ENCODE measurements around the gene WWP2. TPM values are rescaled to one million over a fixed set of nuclear protein-coding genes. Genes with fewer than 3 reads are reported as not detected.
A peak's percentile ranks its signal among the peaks of the same experiment; 100 is the strongest.

WWP2 gene
- total RNA-seq, 3 donors from 2014 or later (not counting 1 experiment from before 2014, with no cell fraction given): 72.8 to 95.6 (median 81.6) TPM

DNA sequence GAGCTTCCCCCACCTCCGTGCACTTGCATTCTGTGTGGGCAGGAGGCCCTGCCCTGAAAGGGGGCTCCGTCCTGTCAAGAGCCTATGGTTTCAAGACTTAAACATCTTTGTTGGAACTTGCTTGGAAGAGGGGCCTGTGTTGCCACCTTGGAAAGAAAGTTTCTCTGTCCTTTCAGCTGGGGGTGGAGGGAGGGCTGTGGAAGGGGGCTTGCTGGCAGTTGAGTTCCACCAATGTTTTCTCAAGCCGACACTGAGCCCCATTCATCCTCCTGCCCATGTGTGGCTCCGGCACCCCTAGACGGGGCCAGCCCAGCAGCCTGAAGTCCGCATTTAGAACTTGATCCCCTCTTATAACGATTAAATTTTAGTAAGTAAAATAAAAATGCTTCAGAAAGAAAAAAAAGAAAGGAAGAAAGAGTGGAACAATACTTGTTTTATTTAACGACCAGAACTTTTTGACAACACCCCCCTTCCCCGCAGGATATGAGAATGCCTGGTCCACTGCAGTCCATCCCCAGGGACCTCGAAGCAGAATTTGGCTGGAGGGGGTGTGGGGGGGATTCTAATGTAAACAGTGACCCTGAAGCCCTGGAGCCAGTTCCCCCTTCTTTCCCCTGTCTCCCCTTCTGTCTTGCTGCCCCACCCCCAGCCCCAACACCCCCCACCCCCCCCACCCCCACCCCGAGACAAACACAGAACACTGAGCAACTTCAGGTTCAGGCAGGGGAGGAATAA is 162.1 kb downstream of the WWP2 start:
- TF ChIP-seq, protein P1, sequence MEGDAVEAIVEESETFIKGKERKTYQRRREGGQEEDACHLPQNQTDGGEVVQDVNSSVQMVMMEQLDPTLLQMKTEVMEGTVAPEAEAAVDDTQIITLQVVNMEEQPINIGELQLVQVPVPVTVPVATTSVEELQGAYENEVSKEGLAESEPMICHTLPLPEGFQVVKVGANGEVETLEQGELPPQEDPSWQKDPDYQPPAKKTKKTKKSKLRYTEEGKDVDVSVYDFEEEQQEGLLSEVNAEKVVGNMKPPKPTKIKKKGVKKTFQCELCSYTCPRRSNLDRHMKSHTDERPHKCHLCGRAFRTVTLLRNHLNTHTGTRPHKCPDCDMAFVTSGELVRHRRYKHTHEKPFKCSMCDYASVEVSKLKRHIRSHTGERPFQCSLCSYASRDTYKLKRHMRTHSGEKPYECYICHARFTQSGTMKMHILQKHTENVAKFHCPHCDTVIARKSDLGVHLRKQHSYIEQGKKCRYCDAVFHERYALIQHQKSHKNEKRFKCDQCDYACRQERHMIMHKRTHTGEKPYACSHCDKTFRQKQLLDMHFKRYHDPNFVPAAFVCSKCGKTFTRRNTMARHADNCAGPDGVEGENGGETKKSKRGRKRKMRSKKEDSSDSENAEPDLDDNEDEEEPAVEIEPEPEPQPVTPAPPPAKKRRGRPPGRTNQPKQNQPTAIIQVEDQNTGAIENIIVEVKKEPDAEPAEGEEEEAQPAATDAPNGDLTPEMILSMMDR (IDR thresholded peaks at IDR 0.05): no peak
- peaks cover 19% of the 10 kb centered on the region for H3K36me3 ChIP-seq (ENCODE audit: control insufficient read depth, insufficient read depth, low read length)
- ATAC-seq: no peak

DNA sequence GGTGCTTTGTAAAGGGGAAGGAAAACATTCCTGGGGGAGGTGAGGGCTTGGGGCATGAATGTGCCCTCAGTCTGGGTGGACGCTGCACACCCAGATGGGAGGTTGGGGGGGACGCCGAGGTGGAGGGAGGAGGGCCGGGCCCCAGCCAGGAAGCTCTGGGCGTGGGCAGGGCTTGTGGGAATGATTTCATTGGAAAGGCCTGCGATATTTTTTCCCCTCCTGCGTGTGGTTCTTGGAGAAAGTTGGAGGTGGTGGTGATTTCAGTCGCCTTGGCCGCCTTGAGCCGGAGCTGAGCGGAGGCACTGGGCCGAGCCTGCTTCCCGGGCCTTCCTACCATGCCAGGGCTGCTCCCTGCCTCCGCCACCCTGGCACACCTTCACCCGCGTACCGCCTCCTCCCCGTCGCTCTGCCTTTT is 162.7 kb downstream of the WWP2 start:
- Histone ChIP-seq H3K4me3 (ENCODE audit: low read length) (no peak overlapping the region), H3K9me3 (ENCODE audit: control insufficient read depth, insufficient read depth, low read length) (no peaks in the 10 kb centered on the region), H3K36me3 (ENCODE audit: control insufficient read depth, insufficient read depth, low read length) (peaks cover 24% of the 10 kb centered on the region), H3K4me1 (ENCODE audit: control insufficient read depth, insufficient read depth, low read length) (no peaks in the 10 kb centered on the region), H3K27ac (ENCODE audit: low read length) (no peak overlapping the region), H3K27me3 (ENCODE audit: control insufficient read depth, insufficient read depth, low read length) (no peaks in the 10 kb centered on the region)
- no peak for DNase-seq
- ATAC-seq: no peak
- Mint-ChIP-seq H3K36me3 (peaks cover 18% of the 10 kb centered on the region), H3K9me3 (no peaks in the 10 kb centered on the region), H3K4me1 (peaks cover 0 to 7% of the 10 kb centered on the region in 2 donors), H3K27me3 (ENCODE audit: low read depth in 2 of 2) (no peaks in the 10 kb centered on the region), H3K27ac (no peak overlapping the region), H3K4me3 (no peak overlapping the region)
- 95% methylated on average over 19 of the region's 19 CpGs for WGBS (ENCODE audit: insufficient coverage)
- TF ChIP-seq, protein P1 (IDR thresholded peaks at IDR 0.05): no peak
- intact Hi-C loops (cut with micrococcal nuclease): no loop called here

More for the DNA sequence above, 162.1 kb downstream of the WWP2 start:
- H3K27me3 Mint-ChIP-seq (ENCODE audit: low read depth in 2 of 2): no peaks in the 10 kb centered on the region
- DNase-seq: no peak
- no peak overlapping the region for H3K4me3 Mint-ChIP-seq
- no peak overlapping the region for H3K27ac Mint-ChIP-seq
- Histone ChIP-seq H3K9me3 (ENCODE audit: control insufficient read depth, insufficient read depth, low read length) (no peaks in the 10 kb centered on the region), H3K4me1 (ENCODE audit: control insufficient read depth, insufficient read depth, low read length) (no peaks in the 10 kb centered on the region), H3K27ac (ENCODE audit: low read length) (no peak overlapping the region), H3K4me3 (ENCODE audit: low read length) (no peak overlapping the region), H3K27me3 (ENCODE audit: control insufficient read depth, insufficient read depth, low read length) (no peaks in the 10 kb centered on the region)
- 95% methylated on average over 6 of the region's 11 CpGs for WGBS (ENCODE audit: insufficient coverage)
- intact Hi-C loops (cut with micrococcal nuclease): no loop called here
- peaks cover 0 to 7% of the 10 kb centered on the region in 2 donors for H3K4me1 Mint-ChIP-seq
- peaks cover 18% of the 10 kb centered on the region for H3K36me3 Mint-ChIP-seq
- no peaks in the 10 kb centered on the region for H3K9me3 Mint-ChIP-seq

DNA sequence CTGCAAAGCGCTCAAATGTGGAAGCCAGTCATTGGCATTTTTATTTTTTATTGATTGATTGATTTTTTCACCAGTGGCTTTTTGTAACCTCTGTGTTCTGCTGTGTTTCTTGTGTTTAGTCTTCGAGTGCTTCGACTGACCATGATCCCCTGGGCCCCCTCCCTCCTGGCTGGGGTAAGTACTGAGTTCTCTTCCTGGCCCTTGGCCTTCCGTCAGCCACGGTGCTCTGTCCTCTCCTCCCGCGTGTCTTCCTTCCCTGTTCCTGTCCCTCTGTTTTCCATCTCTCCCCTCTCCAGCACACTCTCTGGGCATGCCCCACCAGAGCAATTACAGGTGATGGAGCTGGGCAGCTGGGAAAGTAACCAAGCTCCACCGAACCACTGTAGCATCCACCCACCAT is 163.2 kb downstream of the WWP2 start:
- Histone ChIP-seq H3K27me3 (ENCODE audit: control insufficient read depth, insufficient read depth, low read length) (no peaks in the 10 kb centered on the region), H3K4me1 (ENCODE audit: control insufficient read depth, insufficient read depth, low read length) (no peaks in the 10 kb centered on the region), H3K4me3 (ENCODE audit: low read length) (no peak overlapping the region), H3K27ac (ENCODE audit: low read length) (no peak overlapping the region), H3K36me3 (ENCODE audit: control insufficient read depth, insufficient read depth, low read length) (peaks cover 28% of the 10 kb centered on the region), H3K9me3 (ENCODE audit: control insufficient read depth, insufficient read depth, low read length) (no peaks in the 10 kb centered on the region)
- intact Hi-C loops (cut with micrococcal nuclease): no loop called here
- TF ChIP-seq, protein P1 (IDR thresholded peaks at IDR 0.05): no peak
- peaks cover 18% of the 10 kb centered on the region for H3K36me3 Mint-ChIP-seq
- 94% methylated on average over 8 of the region's 8 CpGs for WGBS (ENCODE audit: insufficient coverage)
- H3K4me3 Mint-ChIP-seq: no peak overlapping the region
- peaks cover 0 to 7% of the 10 kb centered on the region in 2 donors for H3K4me1 Mint-ChIP-seq
- ATAC-seq (no peak), DNase-seq (no peak)
- H3K27ac Mint-ChIP-seq: no peak overlapping the region
- no peaks in the 10 kb centered on the region for H3K27me3 Mint-ChIP-seq (ENCODE audit: low read depth in 2 of 2)
- no peaks in the 10 kb centered on the region for H3K9me3 Mint-ChIP-seq

DNA sequence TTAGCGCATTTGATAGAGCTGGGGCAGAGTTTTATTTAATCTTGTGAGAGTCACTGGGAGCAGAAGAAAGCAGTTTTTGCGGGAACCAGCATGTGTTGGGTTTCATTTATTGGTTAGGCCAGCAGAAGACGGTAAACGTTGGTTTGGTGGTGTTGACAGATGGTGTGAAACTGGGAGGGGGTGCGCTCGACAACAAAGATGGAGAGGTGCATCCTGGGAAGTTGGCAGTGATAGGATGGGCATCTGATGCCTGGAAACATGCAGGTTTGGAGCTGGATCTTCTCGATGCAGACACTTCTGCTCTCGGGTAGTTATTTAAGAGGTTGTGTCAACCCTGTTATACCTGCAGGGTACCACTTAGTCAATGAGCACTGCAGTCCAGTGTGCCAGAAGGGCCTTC is 164.1 kb downstream of the WWP2 start:
- peaks cover 31% of the 10 kb centered on the region for H3K36me3 ChIP-seq (ENCODE audit: control insufficient read depth, insufficient read depth, low read length)
- intact Hi-C loops (cut with micrococcal nuclease): no loop called here
- WGBS (ENCODE audit: insufficient coverage): 76% methylated on average over 8 of the region's 8 CpGs

More for the DNA sequence above, 164.1 kb downstream of the WWP2 start:
- Histone ChIP-seq H3K4me1 (ENCODE audit: control insufficient read depth, insufficient read depth, low read length) (no peaks in the 10 kb centered on the region), H3K27ac (ENCODE audit: low read length) (no peak overlapping the region), H3K27me3 (ENCODE audit: control insufficient read depth, insufficient read depth, low read length) (no peaks in the 10 kb centered on the region), H3K4me3 (ENCODE audit: low read length) (no peak overlapping the region), H3K9me3 (ENCODE audit: control insufficient read depth, insufficient read depth, low read length) (no peaks in the 10 kb centered on the region)
- H3K27ac Mint-ChIP-seq: peak overlapping the region in 1 of 2 donors; percentile 42
- H3K4me1 Mint-ChIP-seq: peaks cover 0 to 7% of the 10 kb centered on the region in 2 donors
- ATAC-seq (no peak), DNase-seq (no peak)
- H3K4me3 Mint-ChIP-seq: no peak overlapping the region
- H3K36me3 Mint-ChIP-seq: peaks cover 18% of the 10 kb centered on the region
- TF ChIP-seq, protein P1 (IDR thresholded peaks at IDR 0.05): no peak
- H3K27me3 Mint-ChIP-seq (ENCODE audit: low read depth in 2 of 2): no peaks in the 10 kb centered on the region
- H3K9me3 Mint-ChIP-seq: no peaks in the 10 kb centered on the region
